Germinal center (tissue), 1 donor: ENCODE results near the gene PIGN.

Experiments
- DNase-seq: peaks from one replicate; pipeline ENCODE4 v3.0.0; 2012; ENCODE audit warnings: mixed read lengths, low spot score

Gene PIGN

DNA sequence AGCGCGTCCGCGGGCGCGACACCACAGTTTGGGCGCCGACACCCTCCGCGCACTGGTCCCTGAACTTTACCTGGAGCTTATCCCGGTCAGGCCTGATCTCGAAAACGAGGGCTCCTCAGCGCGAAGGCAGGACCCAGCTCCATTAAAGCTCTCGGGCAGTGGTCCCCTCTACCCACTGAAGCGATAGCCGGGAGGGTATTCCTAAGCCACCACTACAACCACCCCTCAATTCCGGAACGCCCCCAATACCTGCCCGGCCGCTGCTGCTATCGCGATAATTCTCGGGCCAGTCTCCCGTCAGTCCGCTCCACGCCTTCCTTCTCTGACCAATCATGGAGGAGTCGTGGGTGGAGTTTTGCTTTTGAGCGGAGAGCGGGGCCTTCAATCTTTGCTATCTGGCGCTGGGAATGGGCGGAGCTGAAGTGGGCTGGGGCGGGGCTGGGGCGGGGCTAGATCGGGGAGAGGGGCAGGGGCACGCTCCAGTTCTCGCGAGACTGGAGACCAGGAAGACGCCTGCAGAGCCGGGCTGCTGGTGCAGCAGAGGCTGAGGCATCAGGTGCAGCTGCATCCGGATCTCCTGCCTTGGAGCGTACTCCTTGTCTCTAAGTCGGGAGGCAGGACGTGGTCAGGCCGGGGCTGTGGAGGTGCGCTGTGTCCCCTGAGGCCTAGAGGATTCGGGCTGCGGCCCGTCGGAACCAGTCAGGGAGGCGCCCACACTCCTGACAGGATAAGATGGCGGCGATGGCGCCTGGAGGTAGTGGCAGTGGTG is at the start of gene PIGN, which contains the start of gene RELCH:
PIGN (minus strand) TSS at position 283 of the 769 bp plus-strand sequence. CDS start 25,703 bp downstream, outside the sequence.
RELCH (plus strand) TSS at position 482 of the 769 bp plus-strand sequence; CDS start at position 733, 251 bp downstream.
- peak; percentile 97 for DNase-seq

GRCh38 chr18:62236252-62236651 is 49.4 kb upstream of the PIGN start:
- no peak for DNase-seq

DNA sequence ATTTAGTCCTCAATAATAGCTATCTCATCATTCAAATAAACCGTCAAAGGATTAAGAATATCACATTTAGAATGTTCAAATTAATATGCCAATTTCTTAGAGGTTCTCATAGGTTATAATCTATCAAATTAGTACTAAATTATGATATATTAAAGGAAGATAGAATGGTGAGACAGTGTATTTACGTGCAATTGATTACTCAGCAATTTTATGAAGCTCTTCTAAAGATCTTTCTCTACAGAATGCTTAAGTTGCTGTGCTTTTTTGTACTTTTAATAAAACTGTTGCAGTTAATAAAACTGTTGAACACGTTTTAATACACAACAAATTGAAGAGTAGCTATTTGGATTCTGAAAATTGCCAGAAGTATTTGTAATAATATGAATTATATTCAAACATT is 39.2 kb upstream of the PIGN start:
- no peak for DNase-seq

DNA sequence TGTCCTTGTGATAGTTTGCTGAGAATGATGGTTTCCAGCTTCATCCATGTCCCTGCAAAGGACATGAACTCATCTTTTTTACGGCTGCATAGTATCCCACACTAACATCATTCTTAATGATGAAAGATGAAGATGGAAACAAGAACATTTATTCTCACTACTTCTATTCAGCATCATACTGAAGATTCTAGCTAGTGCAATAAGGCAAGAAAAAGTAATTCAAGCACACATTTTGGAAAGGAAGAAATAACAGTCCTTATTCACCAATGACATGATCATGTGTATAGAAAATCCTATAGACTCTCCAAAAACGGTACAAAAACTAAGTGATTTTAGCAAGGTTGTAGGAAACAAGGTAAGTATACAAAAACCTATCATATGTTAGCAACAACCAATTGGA is 37.4 kb upstream of the PIGN start:
- no peak for DNase-seq

GRCh38 chr18:62214790-62215189 is 27.9 kb upstream of the PIGN start:
- DNase-seq: no peak

- DNase-seq: no peak
Observed at GRCh38 chr18:62211325-62211828, 24.5 kb upstream of the PIGN start.

- DNase-seq: no peak
Observed at GRCh38 chr18:62210138-62210537, 23.3 kb upstream of the PIGN start.

- DNase-seq: no peak
Observed at GRCh38 chr18:62209046-62209445, 22.2 kb upstream of the PIGN start.

GRCh38 chr18:62206593-62206992 is 19.7 kb upstream of the PIGN start:
- no peak for DNase-seq

- DNase-seq: no peak
Observed at GRCh38 chr18:62205824-62206223, 19.0 kb upstream of the PIGN start.

- no peak for DNase-seq
Observed at GRCh38 chr18:62201870-62202269, 15.0 kb upstream of the PIGN start.

- no peak for DNase-seq
Observed at GRCh38 chr18:62200121-62200914, 13.5 kb upstream of the PIGN start.

- no peak for DNase-seq
Observed at GRCh38 chr18:62199629-62200028, 12.8 kb upstream of the PIGN start.

GRCh38 chr18:62198259-62198658 is 11.4 kb upstream of the PIGN start:
- DNase-seq: no peak

GRCh38 chr18:62196980-62197379 is 10.1 kb upstream of the PIGN start:
- no peak for DNase-seq

DNA sequence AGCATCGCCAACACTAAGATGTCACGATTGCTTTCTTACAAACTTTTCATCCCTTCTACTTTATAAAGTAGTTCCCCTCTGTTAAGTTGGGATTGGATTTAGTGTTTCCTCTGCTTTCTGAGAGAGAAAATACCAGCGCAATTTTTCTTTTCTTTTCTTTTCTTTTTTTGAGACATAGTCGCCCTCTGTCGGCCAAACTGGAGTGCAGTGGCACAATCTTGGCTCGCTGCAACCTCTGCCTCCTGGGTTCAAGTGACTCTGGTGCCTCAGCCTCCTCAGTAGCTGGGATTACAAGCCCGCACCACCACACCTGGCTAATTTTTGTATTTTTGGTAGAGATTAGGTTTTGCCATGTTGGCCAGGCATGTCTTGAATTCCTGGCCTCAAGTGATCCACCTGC is 9.2 kb upstream of the PIGN start:
- DNase-seq: no peak

DNA sequence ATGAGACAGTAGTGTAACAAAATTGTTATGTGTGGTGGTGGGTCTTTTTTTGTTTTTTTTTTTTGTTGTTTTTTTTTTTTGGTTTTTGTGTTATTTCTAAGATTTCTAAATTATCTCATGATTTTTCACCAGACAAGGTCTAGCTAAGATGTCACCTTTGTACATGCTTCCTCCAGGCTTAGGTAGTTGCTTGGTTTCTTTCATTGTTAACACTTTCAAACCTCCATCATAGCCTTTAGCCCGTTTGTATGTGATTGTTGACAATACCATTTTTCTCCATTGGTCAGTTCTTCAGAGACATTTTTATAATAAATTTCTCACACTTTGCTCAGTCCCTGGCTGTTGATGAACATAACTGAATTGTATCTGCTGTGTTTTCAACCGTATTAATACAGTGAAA is 2.4 kb upstream of the PIGN start:
- no peak for DNase-seq

DNA sequence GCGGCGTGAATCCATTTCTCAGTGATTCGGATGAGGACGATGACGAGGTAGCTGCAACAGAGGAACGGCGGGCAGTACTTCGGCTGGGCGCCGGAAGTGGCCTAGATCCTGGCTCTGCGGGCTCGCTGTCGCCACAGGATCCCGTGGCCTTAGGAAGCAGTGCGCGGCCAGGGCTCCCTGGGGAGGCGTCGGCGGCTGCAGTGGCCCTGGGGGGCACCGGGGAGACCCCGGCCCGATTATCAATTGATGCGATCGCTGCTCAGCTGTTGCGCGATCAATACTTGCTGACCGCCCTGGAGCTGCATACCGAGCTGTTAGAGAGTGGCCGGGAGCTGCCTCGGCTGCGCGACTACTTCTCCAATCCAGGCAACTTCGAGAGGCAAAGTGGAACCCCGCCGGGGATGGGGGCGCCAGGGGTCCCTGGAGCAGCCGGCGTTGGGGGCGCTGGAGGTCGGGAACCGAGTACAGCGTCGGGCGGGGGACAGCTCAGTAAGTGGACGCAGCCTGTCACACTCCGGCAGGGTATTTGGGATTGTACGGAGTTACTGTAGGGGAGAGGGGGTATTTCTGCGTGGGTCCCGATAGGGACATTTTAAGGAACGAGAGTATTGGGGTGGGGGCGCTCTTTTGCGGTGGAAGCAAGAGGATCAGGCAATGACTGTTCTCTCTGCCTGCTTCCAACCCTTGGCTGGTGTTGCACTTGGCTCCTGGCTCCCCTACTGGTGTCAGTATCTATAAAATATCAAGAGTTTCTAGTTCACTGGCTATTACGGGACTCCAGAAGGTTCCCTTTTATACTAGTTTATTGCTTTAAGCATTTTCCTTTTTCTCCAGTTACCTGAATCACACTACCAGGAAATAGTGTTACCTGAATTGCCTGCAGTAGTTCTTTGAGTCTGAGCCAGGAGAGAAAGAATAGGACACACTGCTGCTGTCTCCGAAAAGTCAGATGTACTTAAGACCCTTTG is 971 bp upstream of the PIGN start:
- peak; percentile 18 for DNase-seq

DNA sequence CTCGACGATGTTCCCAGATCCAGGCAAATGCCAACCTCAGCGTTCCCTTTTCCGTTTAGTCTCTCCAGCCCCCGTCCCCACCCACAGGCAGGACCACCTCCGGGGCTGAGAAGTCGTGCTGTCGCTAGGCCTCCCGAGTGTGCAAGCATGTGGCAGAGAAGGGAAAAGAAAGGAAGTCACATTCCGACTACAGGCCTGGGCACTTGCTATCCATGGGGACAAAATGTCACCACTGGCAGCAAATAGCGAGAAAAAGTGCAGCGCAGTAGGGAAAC is 420 bp downstream of the PIGN start:
- no peak for DNase-seq

GRCh38 chr18:62183578-62184195 is 3.2 kb downstream of the PIGN start:
- peak; percentile 39 for DNase-seq

DNA sequence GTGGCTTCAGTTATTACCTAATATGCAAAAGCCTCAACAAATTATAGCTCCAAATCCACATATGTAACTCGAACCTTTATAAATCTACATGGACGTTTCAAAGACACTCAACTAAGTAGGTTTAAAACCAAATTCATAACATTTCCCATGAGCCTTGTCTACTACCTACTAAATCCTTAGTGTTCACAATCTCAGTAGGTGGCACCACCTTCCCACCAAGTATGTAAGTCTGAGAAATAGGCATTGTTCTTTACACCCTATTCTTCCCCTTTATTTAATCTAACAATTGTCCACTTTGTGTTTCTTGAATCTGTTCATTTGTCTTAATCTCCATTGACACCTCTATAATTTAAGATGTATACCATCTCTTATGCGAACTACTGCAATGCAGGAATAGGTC is 4.6 kb downstream of the PIGN start:
- DNase-seq: no peak

- peak; percentile 17 for DNase-seq
Observed at GRCh38 chr18:62179213-62179612, 7.6 kb downstream of the PIGN start.
